ENCODE results near the gene PIGR.
"Not testable (repeated sequence)": the region's sequence is repeated elsewhere in the genome, so short reads cannot be mapped to it uniquely, and the experiment has no call there.

Gene PIGR

GRCh38 chr1:206932177-206932576 lies 14.1 kb downstream of the PIGR start:
- peak; percentile 70 to 87 (median 82) for DNase-seq

GRCh38 chr1:206931709-206932108 lies 14.6 kb downstream of the PIGR start:
- DNase-seq, result no peak

GRCh38 chr1:206930210-206930798 lies 16.0 kb downstream of the PIGR start:
- DNase-seq, result peak; percentile 77 to 90 (median 83)

GRCh38 chr1:206929524-206929923 lies 16.7 kb downstream of the PIGR start:
- DNase-seq, result no peak

- no peak for DNase-seq
These were observed 20.0 kb downstream of the PIGR start for GRCh38 chr1:206926286-206926685.

GRCh38 chr1:206925106-206925736 lies 21.0 kb downstream of the PIGR start:
- peak; percentile 90 to 96 (median 94) for DNase-seq

- peak in 3 of 4 experiments; percentile 56 to 71 (median 69) for DNase-seq
These were observed 21.6 kb downstream of the PIGR start for GRCh38 chr1:206924592-206925105.

GRCh38 chr1:206923961-206924557 lies 22.2 kb downstream of the PIGR start:
- not testable (repeated sequence) for DNase-seq

GRCh38 chr1:206923009-206923960 lies 23.0 kb downstream of the PIGR start:
- DNase-seq, result peak; percentile 63 to 84 (median 80)

- no peak for DNase-seq
These were observed 23.7 kb downstream of the PIGR start for GRCh38 chr1:206922524-206922923.

GRCh38 chr1:206921772-206922265 lies 24.4 kb downstream of the PIGR start, which contains the start of gene FCMR:
Gene FCMR (minus strand): TSS chr1:206921941. CDS start chr1:206921854, 87 bp downstream.
- DNase-seq, result peak; percentile 84 to 95 (median 89)

- DNase-seq, result no peak
These were observed 28.2 kb downstream of the PIGR start for GRCh38 chr1:206918076-206918475.

GRCh38 chr1:206916000-206916709 lies 30.1 kb downstream of the PIGR start:
- peak in 2 of 4 experiments; percentile 28 to 35 for DNase-seq

- no peak for DNase-seq
These were observed 31.1 kb downstream of the PIGR start for GRCh38 chr1:206915030-206915735.

- DNase-seq, result no peak
These were observed 32.3 kb downstream of the PIGR start for GRCh38 chr1:206913766-206914537.

GRCh38 chr1:206912445-206913095 lies 33.7 kb downstream of the PIGR start:
- peak; percentile 85 to 91 (median 86) for DNase-seq

- peak; percentile 55 to 78 (median 70) for DNase-seq
These were observed 35.1 kb downstream of the PIGR start for GRCh38 chr1:206911064-206911663.

- no peak for DNase-seq
These were observed 36.4 kb downstream of the PIGR start for GRCh38 chr1:206909883-206910318.
